Astrocyte of the spinal cord (primary cell): ENCODE measurements around the gene BOD1.

Source experiments
- DNase-seq: peaks from one replicate; pipeline ENCODE4 v3.0.0; 2011; ENCODE audit warnings: low read depth, low spot score
- H3K4me3 ChIP-seq: 2 replicates; pipeline ENCODE4 v1.5.1; 2011; ENCODE audit warnings: low read depth, mild to moderate bottlenecking, low read length, moderate library complexity
- in situ Hi-C: cut with HindIII; loops from 2 replicates; pipeline ENCODE4 v1.10.0; 2017; ENCODE audit warnings: low sequenced_read_pairs
- TF ChIP-seq, protein P1 (sequence below): IDR thresholded peaks from 2 replicates; pipeline ENCODE4 v1.5.1; 2012; ENCODE audit warnings: low read depth, mild to moderate bottlenecking, low read length, inconsistent platforms

BOD1 gene

DNA sequence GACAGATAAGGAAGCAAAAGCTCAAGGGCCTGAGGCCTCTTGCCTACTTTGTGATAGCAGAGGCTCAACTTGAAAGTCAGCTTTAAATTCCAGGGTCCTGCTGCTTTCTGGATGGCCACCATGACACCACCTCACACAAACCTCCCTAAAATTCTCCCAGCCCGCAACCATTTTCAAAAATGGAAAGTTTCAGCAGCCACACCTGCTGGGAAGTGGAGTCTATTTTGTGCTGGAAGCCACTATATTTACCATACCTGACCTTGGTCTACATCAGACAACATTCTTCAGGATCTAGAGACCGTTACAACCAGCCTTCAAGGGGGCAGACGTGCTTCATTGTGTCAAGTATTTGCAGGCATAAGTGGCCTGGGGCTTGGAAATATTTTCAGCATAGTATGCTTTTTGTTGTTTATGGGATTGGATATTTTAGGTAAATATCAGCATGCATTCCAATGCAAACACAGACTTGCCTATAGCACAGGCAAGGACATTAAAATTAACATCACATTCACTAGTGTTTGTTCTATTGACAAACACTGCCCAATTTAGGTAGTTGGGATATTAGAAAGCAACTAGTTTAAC lies 50.9 kb downstream of the BOD1 start:
- no peak overlapping the region for H3K4me3 ChIP-seq
- no peak for DNase-seq
- in situ Hi-C loops = no loop called here
- TF ChIP-seq, protein P1, sequence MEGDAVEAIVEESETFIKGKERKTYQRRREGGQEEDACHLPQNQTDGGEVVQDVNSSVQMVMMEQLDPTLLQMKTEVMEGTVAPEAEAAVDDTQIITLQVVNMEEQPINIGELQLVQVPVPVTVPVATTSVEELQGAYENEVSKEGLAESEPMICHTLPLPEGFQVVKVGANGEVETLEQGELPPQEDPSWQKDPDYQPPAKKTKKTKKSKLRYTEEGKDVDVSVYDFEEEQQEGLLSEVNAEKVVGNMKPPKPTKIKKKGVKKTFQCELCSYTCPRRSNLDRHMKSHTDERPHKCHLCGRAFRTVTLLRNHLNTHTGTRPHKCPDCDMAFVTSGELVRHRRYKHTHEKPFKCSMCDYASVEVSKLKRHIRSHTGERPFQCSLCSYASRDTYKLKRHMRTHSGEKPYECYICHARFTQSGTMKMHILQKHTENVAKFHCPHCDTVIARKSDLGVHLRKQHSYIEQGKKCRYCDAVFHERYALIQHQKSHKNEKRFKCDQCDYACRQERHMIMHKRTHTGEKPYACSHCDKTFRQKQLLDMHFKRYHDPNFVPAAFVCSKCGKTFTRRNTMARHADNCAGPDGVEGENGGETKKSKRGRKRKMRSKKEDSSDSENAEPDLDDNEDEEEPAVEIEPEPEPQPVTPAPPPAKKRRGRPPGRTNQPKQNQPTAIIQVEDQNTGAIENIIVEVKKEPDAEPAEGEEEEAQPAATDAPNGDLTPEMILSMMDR = no peak

DNA sequence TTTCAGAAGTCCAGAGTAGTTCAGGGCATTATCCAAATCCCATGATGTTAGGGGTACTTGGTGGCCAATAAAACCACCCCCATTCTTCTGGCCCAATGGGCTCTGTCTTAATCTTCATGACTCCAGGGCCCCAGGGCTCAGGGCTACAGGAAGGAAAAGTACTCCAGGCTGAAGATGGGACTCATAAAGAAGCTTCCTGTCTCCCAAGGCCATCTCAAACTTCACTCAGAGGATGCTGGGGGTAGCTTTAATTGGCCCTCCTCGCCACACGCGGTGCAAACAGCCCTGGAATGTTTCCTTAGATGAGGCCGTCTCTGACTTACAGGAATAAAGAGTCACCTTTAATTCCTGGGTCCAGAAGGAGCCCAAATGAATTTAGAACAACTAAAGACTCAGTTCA lies 52.3 kb downstream of the BOD1 start:
- TF ChIP-seq, protein P1 = no peak
- no peak for DNase-seq
- no peak overlapping the region for H3K4me3 ChIP-seq
- in situ Hi-C loops = no loop called here

GRCh38 chr5:173563246-173563645 lies 53.2 kb downstream of the BOD1 start:
- in situ Hi-C loops = no loop called here
- TF ChIP-seq, protein P1 = no peak
- DNase-seq = no peak
- H3K4me3 ChIP-seq = no peak overlapping the region

- in situ Hi-C loops = no loop called here
- no peak for DNase-seq
- H3K4me3 ChIP-seq = no peak overlapping the region
- TF ChIP-seq, protein P1 = no peak
Observed at GRCh38 chr5:173562451-173562850, 54.0 kb downstream of the BOD1 start.
